ENCODE results near the gene DNAJC13. TPM values are rescaled to one million over a fixed set of nuclear protein-coding genes. Genes with fewer than 3 reads are reported as not detected.

The DNAJC13 gene, protein sequence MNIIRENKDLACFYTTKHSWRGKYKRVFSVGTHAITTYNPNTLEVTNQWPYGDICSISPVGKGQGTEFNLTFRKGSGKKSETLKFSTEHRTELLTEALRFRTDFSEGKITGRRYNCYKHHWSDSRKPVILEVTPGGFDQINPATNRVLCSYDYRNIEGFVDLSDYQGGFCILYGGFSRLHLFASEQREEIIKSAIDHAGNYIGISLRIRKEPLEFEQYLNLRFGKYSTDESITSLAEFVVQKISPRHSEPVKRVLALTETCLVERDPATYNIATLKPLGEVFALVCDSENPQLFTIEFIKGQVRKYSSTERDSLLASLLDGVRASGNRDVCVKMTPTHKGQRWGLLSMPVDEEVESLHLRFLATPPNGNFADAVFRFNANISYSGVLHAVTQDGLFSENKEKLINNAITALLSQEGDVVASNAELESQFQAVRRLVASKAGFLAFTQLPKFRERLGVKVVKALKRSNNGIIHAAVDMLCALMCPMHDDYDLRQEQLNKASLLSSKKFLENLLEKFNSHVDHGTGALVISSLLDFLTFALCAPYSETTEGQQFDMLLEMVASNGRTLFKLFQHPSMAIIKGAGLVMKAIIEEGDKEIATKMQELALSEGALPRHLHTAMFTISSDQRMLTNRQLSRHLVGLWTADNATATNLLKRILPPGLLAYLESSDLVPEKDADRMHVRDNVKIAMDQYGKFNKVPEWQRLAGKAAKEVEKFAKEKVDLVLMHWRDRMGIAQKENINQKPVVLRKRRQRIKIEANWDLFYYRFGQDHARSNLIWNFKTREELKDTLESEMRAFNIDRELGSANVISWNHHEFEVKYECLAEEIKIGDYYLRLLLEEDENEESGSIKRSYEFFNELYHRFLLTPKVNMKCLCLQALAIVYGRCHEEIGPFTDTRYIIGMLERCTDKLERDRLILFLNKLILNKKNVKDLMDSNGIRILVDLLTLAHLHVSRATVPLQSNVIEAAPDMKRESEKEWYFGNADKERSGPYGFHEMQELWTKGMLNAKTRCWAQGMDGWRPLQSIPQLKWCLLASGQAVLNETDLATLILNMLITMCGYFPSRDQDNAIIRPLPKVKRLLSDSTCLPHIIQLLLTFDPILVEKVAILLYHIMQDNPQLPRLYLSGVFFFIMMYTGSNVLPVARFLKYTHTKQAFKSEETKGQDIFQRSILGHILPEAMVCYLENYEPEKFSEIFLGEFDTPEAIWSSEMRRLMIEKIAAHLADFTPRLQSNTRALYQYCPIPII (N-terminal part only)
- 18.5 and 19.0 TPM in 2 replicates for total RNA-seq

DNA sequence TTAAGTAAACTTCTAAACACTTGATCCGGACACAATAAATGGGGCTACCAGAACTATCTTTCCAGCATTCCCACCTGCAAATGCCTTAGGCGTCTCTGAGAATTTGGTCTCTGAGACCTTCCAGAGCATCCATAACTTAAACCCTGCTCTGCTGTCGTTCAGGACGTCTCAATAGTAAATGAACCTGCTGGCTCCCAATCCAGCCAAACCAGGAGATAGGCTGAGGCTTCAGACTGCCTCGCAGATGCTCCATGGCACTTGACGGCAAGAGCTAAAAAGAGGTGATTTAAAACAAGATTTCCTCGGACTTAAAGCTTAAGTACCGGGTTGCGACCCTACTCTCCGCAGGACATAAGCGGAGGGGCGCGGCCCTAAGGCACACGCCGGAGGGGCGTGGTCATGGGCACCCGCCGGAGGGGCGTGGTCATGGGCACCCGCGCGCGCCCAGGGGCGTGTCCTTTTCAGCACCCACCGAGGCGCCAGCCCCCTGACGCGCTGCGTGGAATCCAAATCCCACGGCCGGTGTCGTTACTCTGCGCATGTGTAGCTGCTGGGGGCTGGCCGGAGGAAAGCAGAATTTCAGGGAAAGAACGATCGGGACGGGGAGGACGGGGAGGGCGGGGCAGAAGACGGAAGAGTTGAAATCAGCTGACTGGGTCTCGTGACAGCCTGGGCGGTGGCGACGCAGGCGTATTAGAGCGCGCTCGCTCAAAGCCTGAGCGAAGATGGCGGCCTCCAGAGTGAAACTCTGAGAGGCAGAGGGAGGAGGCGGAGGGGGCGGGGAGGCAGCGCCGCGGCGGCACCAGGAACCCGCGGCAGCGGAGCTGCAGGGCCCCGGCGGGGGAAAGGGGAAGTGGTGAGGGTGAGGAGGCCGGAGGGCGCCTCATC, at the start of gene DNAJC13:
Gene DNAJC13, plus strand, starts transcription at position 696 of the 888 bp plus-strand sequence. CDS start 17,049 bp downstream, outside the sequence.

Other genes with a start within 250 kb of the DNAJC13 start
- gene ACP3, start 100.1 kb upstream of the DNAJC13 start, total RNA-seq, result 0.08 and 0.16 TPM in 2 replicates
- gene ACKR4, start 179.8 kb downstream of the DNAJC13 start, total RNA-seq, result 0.19 TPM in 1 of 2 replicates, not detected in the other
- 26.8 and 31.2 TPM in 2 replicates for gene ACAD11, start 242.3 kb downstream of the DNAJC13 start, total RNA-seq
- gene UBA5, start 242.8 kb downstream of the DNAJC13 start, total RNA-seq, result 20.1 and 29.0 TPM in 2 replicates

Measured in hair follicular keratinocyte (primary cell).